Loucy (cell line): Measurements from ENCODE around the gene TRPM3.

Experiments used
- H2AFZ ChIP-seq: fragments of 200-600 bp; sonication (generic); 2 replicates; pipeline ENCODE4 v1.6.0; 2016; ENCODE audit warnings: antibody characterized with exemption, mild to moderate bottlenecking, low read length, moderate library complexity
- H3F3A ChIP-seq: fragments of 200-600 bp; 2 replicates; pipeline ENCODE4 v1.6.0; 2016; ENCODE audit warnings: antibody characterized with exemption, low read depth, mild to moderate bottlenecking
- H3K27me3 ChIP-seq: fragments of 200-600 bp; sonication (generic); 2 replicates; pipeline ENCODE4 v1.6.1; 2014; ENCODE audit warnings: low read length, mild to moderate bottlenecking; ENCODE audit not compliant: insufficient read depth, poor library complexity, severe bottlenecking
- H3K36me3 ChIP-seq: fragments of 200-600 bp; sonication (generic); 2 replicates; pipeline ENCODE4 v1.6.1; 2016; ENCODE audit warnings: low read length; ENCODE audit not compliant: insufficient read depth
- H3K4me1 ChIP-seq: fragments of 200-600 bp; sonication (generic); 2 replicates; pipeline ENCODE4 v1.5.1; 2014; ENCODE audit warnings: low read length, mild to moderate bottlenecking; ENCODE audit not compliant: insufficient read depth, poor library complexity, severe bottlenecking
- H3K4me2 ChIP-seq: fragments of 200-600 bp; sonication (generic); 2 replicates; pipeline ENCODE4 v1.6.0; 2014; ENCODE audit warnings: antibody characterized with exemption, low read length, low read depth, mild to moderate bottlenecking; ENCODE audit not compliant: poor library complexity, severe bottlenecking
- H3K4me3 ChIP-seq: fragments of 200-600 bp; sonication (generic); 2 replicates; pipeline ENCODE4 v1.5.1; 2014; ENCODE audit warnings: low read length, mild to moderate bottlenecking, mixed read lengths; ENCODE audit not compliant: poor library complexity, severe bottlenecking
- H3K79me2 ChIP-seq: fragments of 200-600 bp; sonication (generic); 2 replicates; pipeline ENCODE4 v1.6.1; 2014; ENCODE audit warnings: low read length; ENCODE audit not compliant: insufficient read depth
- H3K9ac ChIP-seq: fragments of 200-600 bp; sonication (generic); 2 replicates; pipeline ENCODE4 v1.6.0; 2014; ENCODE audit warnings: mild to moderate bottlenecking, low read depth, low read length, moderate library complexity; ENCODE audit not compliant: poor library complexity, severe bottlenecking
- H3K9me2 ChIP-seq: fragments of 200-600 bp; sonication (generic); replicated peaks from 2 replicates; pipeline ENCODE4 v1.6.1; 2016; ENCODE audit warnings: low read depth, low read length, mixed read lengths
- H3K9me3 ChIP-seq: fragments of 200-600 bp; sonication (generic); 2 replicates; pipeline ENCODE4 v1.6.1; 2014; ENCODE audit warnings: mild to moderate bottlenecking, antibody characterized with exemption, low read length, low read depth; ENCODE audit not compliant: insufficient read depth
- H4K20me1 ChIP-seq: fragments of 200-600 bp; sonication (generic); 2 replicates; pipeline ENCODE4 v1.6.0; 2014; ENCODE audit warnings: antibody characterized with exemption, low read length, mild to moderate bottlenecking; ENCODE audit not compliant: insufficient read depth, poor library complexity, severe bottlenecking
- EZH2phosphoT487 ChIP-seq: fragments of 200-600 bp; IDR thresholded peaks from 2 replicates; pipeline ENCODE4 v1.6.1; 2018; ENCODE audit warnings: antibody characterized with exemption, mild to moderate bottlenecking, moderate library complexity, borderline replicate concordance
- TF ChIP-seq, protein P1 (sequence below): fragments of 200-600 bp; sonication (generic); conservative IDR thresholded peaks from 2 replicates; pipeline ENCODE4 v1.5.1; 2014; ENCODE audit warnings: mild to moderate bottlenecking, antibody characterized with exemption, low read length

The TRPM3 gene

GRCh38 chr9:71145179-71145578 is 23.8 kb upstream of the TRPM3 start:
- no peak overlapping the region for H3K4me2 ChIP-seq
- H3K9me2 ChIP-seq: no peaks in the 10 kb centered on the region
- no peaks in the 10 kb centered on the region for H3K4me1 ChIP-seq
- H4K20me1 ChIP-seq: no peaks in the 10 kb centered on the region
- no peaks in the 10 kb centered on the region for H3K9me3 ChIP-seq
- TF ChIP-seq, protein P1, sequence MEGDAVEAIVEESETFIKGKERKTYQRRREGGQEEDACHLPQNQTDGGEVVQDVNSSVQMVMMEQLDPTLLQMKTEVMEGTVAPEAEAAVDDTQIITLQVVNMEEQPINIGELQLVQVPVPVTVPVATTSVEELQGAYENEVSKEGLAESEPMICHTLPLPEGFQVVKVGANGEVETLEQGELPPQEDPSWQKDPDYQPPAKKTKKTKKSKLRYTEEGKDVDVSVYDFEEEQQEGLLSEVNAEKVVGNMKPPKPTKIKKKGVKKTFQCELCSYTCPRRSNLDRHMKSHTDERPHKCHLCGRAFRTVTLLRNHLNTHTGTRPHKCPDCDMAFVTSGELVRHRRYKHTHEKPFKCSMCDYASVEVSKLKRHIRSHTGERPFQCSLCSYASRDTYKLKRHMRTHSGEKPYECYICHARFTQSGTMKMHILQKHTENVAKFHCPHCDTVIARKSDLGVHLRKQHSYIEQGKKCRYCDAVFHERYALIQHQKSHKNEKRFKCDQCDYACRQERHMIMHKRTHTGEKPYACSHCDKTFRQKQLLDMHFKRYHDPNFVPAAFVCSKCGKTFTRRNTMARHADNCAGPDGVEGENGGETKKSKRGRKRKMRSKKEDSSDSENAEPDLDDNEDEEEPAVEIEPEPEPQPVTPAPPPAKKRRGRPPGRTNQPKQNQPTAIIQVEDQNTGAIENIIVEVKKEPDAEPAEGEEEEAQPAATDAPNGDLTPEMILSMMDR: no peak
- no peak for TF ChIP-seq EZH2phosphoT487
- H3K36me3 ChIP-seq: no peaks in the 10 kb centered on the region
- H3K27me3 ChIP-seq: no peaks in the 10 kb centered on the region
- H3K79me2 ChIP-seq: no peaks in the 10 kb centered on the region
- H3F3A ChIP-seq: no peaks in the 10 kb centered on the region
- H2AFZ ChIP-seq: no peak overlapping the region
- no peak overlapping the region for H3K9ac ChIP-seq
- no peak overlapping the region for H3K4me3 ChIP-seq

GRCh38 chr9:71144495-71144894 is 23.1 kb upstream of the TRPM3 start:
- Histone ChIP-seq H3K9me2 (no peaks in the 10 kb centered on the region), H3K9me3 (no peaks in the 10 kb centered on the region), H4K20me1 (no peaks in the 10 kb centered on the region), H3F3A (no peaks in the 10 kb centered on the region), H3K79me2 (no peaks in the 10 kb centered on the region), H3K4me2 (no peak overlapping the region), H3K36me3 (no peaks in the 10 kb centered on the region), H2AFZ (no peak overlapping the region), H3K9ac (no peak overlapping the region), H3K27me3 (no peaks in the 10 kb centered on the region), H3K4me3 (no peak overlapping the region), H3K4me1 (no peaks in the 10 kb centered on the region)
- TF ChIP-seq, protein P1: no peak
- TF ChIP-seq EZH2phosphoT487: no peak

- no peak overlapping the region for H3K4me3 ChIP-seq
- H3K79me2 ChIP-seq: no peaks in the 10 kb centered on the region
- H4K20me1 ChIP-seq: no peaks in the 10 kb centered on the region
- H3K9me3 ChIP-seq: no peaks in the 10 kb centered on the region
- H2AFZ ChIP-seq: no peak overlapping the region
- no peaks in the 10 kb centered on the region for H3K27me3 ChIP-seq
- no peaks in the 10 kb centered on the region for H3K4me1 ChIP-seq
- no peaks in the 10 kb centered on the region for H3K9me2 ChIP-seq
- H3K4me2 ChIP-seq: no peak overlapping the region
- no peak overlapping the region for H3K9ac ChIP-seq
- H3K36me3 ChIP-seq: no peaks in the 10 kb centered on the region
- TF ChIP-seq, protein P1: no peak
- TF ChIP-seq EZH2phosphoT487: no peak
- no peaks in the 10 kb centered on the region for H3F3A ChIP-seq
These were observed 15.3 kb upstream of the TRPM3 start for GRCh38 chr9:71136696-71137095.
